Breast epithelium (tissue), 4 donors: Measurements from ENCODE around the gene SLC22A23. TPM values are rescaled to one million over a fixed set of nuclear protein-coding genes. Genes with fewer than 3 reads are reported as not detected.

Experiments
- DNase-seq, 2 donors: peaks; one replicate each; pipeline ENCODE4 v3.0.0-alpha.2; 2019; ENCODE audit warnings: low spot score in 2 of 2
- H3K27ac ChIP-seq, 2 donors: fragments of 200-600 bp; sonication (generic) in 1 of 2; one replicate each; pipeline ENCODE4 v1.5.1; 2016 to 2019; ENCODE audit warnings: mild to moderate bottlenecking in 1 of 2
- H3K27me3 ChIP-seq, 2 donors: fragments of 200-600 bp; sonication (generic) in 1 of 2; one replicate each; pipeline versions ENCODE4 v1.5.1 to v1.6.0; 2017 to 2019; ENCODE audit warnings: control low read depth in 1 of 2, mild to moderate bottlenecking in 1 of 2
- H3K36me3 ChIP-seq: fragments of 200-600 bp; one replicate; pipeline ENCODE4 v1.5.1; 2019
- H3K4me1 ChIP-seq, 2 donors: fragments of 200-600 bp; sonication (generic); one replicate each; pipeline ENCODE4 v1.5.1; 2016 to 2019; ENCODE audit warnings: control low read depth in 1 of 2
- H3K4me3 ChIP-seq, 3 donors: fragments of 200-600 bp; sonication (generic); 1 replicate in 2 of 3; 2 replicates in 1 of 3; pipeline ENCODE4 v1.5.1; 2016 to 2019; ENCODE audit warnings: mild to moderate bottlenecking in 3 of 3, moderate library complexity in 2 of 3
- H3K9me3 ChIP-seq, 2 donors: fragments of 200-600 bp; sonication (generic) in 1 of 2; one replicate each; pipeline ENCODE4 v1.5.1; 2016 to 2019; ENCODE audit warnings: control low read depth in 1 of 2
- POLR2A ChIP-seq: fragments of 450-650 bp; IDR thresholded peaks from one replicate; pipeline ENCODE4 v1.6.1; 2016; ENCODE audit warnings: antibody characterized with exemption, mild to moderate bottlenecking, moderate library complexity
- POLR2AphosphoS5 ChIP-seq, 3 donors: sonication (generic); formaldehyde crosslinking; IDR thresholded peaks; one replicate each; pipeline ENCODE4 v1.6.1; 2017; ENCODE audit warnings: antibody characterized with exemption in 3 of 3
- intact Hi-C: fragments of 100-400 bp; cut with DNase I; formaldehyde crosslinking; loops from one replicate; pipeline ENCODE4 v1.15.1; 2023; ENCODE audit warnings: low total_unique reads
- total RNA-seq, 3 donors: library from RNA; depleted of rRNA; stranded (reverse); fragments of >200 nt; gene quantifications; one replicate each; pipeline ENCODE4 v1.1.0, GENCODE V29; 2016
- TF ChIP-seq, protein P1 (sequence below), 3 donors: fragments of 450-650 bp; IDR thresholded peaks; one replicate each; pipeline ENCODE4 v1.5.1; 2016 to 2017; ENCODE audit warnings: antibody characterized with exemption in 3 of 3, mild to moderate bottlenecking in 3 of 3, moderate library complexity in 3 of 3

Gene SLC22A23
- total RNA-seq, 3 donors from 2014 or later: 10.9 to 26.3 (median 22.9) TPM

DNA sequence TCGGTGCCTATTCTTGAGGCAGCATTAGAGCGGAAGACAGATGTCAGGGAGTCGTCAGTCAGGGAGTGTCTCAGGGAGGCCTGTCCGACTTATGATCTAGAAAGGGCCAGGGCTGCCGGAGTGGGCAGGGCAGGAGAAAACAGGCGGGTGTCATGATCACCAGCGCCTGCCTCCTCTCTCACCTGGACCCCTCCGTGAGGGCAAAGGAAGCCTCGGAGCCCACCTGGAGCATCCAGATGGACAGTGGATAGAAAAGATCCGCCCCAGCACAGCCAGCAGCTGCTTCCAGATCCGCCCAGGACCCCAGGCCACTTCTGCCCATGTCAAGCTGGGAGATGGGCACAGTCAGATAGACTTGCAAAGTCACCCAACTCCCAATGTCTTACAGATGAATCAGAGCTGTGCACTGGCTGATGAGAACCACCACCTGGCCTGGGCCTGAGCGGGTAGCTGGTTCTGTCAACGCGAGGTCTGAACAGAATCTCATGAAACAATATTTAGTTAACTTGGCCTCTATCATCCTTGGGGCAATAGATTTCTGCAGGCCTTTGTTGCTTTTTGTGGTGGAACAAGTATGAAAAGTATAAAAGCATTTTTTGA, 175.9 kb downstream of the SLC22A23 start:
- Histone ChIP-seq H3K36me3 (no peaks in the 10 kb centered on the region), H3K27me3 (no peaks in the 10 kb centered on the region), H3K9me3 (no peaks in the 10 kb centered on the region), H3K4me3 (no peak overlapping the region), H3K4me1 (no peaks in the 10 kb centered on the region), H3K27ac (peak overlapping the region; percentile 1 to 10)
- intact Hi-C loops: loop anchor here (10.0 kb wide), 1 partner anchor 234 kb away; no protein-coding TSS in a partner anchor
- TF ChIP-seq POLR2AphosphoS5 (IDR thresholded peaks at IDR 0.05) (no peak), POLR2A (no peak)
- TF ChIP-seq, protein P1, sequence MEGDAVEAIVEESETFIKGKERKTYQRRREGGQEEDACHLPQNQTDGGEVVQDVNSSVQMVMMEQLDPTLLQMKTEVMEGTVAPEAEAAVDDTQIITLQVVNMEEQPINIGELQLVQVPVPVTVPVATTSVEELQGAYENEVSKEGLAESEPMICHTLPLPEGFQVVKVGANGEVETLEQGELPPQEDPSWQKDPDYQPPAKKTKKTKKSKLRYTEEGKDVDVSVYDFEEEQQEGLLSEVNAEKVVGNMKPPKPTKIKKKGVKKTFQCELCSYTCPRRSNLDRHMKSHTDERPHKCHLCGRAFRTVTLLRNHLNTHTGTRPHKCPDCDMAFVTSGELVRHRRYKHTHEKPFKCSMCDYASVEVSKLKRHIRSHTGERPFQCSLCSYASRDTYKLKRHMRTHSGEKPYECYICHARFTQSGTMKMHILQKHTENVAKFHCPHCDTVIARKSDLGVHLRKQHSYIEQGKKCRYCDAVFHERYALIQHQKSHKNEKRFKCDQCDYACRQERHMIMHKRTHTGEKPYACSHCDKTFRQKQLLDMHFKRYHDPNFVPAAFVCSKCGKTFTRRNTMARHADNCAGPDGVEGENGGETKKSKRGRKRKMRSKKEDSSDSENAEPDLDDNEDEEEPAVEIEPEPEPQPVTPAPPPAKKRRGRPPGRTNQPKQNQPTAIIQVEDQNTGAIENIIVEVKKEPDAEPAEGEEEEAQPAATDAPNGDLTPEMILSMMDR (IDR thresholded peaks at IDR 0.05): no peak
- peak in 1 of 2 donors; percentile 43 for DNase-seq

DNA sequence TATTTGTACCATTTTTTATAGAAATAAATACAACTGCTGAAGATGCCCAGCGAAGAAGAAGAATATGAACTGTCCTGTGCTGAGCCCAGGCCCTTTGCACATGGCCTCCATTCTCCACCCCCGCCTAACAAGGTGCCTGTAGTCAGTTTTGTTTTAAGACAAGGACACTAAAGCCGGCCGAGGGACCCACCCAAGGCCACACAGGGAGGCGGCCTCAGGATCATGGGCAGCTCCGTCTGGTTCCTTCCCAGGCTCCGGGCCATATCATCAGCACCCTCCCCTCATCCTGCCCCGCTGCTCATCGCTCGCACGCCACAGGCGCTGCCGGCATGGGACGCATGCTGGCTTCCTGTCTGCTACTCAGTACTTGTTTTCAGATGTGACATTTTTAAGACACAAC, 176.8 kb downstream of the SLC22A23 start:
- DNase-seq: no peak
- Histone ChIP-seq H3K4me1 (no peaks in the 10 kb centered on the region), H3K9me3 (no peaks in the 10 kb centered on the region), H3K36me3 (no peaks in the 10 kb centered on the region), H3K27ac (peak overlapping the region; percentile 21 to 55), H3K4me3 (no peak overlapping the region), H3K27me3 (no peaks in the 10 kb centered on the region)
- intact Hi-C loops: loop anchor here (10.0 kb wide), 1 partner anchor 235 kb away; no protein-coding TSS in a partner anchor
- TF ChIP-seq POLR2AphosphoS5 (IDR thresholded peaks at IDR 0.05): no peak

DNA sequence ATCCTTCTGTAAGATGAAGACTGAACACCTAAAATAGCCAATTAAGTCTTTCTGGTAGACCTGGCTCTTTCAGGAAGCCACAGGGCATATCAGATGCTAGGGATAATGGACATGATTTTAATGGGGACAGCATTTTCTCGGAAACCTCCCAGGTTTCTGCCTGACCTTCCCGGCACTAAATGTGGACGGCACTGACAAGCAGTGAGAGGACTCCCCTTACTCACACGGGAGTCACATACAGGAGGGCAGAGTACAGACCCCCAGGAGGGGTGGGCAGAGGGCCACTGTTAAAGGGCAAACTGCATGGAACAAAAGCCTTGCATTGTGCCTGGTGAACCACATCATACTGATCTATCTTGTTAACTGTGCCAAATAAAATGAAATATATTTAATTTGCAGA, 178.2 kb downstream of the SLC22A23 start:
- intact Hi-C loops: loop anchor here (5.0 kb wide), 1 partner anchor 454 kb away; no protein-coding TSS in a partner anchor
- no peaks in the 10 kb centered on the region for H3K36me3 ChIP-seq
- peak overlapping the region in 1 of 2 donors; percentile 26 for H3K27ac ChIP-seq
- H3K27me3 ChIP-seq: no peaks in the 10 kb centered on the region
- H3K4me3 ChIP-seq: no peak overlapping the region
- TF ChIP-seq, protein P1 (IDR thresholded peaks at IDR 0.05): no peak
- TF ChIP-seq POLR2A: no peak
- TF ChIP-seq POLR2AphosphoS5 (IDR thresholded peaks at IDR 0.05): no peak
- H3K9me3 ChIP-seq: no peaks in the 10 kb centered on the region
- no peaks in the 10 kb centered on the region for H3K4me1 ChIP-seq
- DNase-seq: no peak

DNA sequence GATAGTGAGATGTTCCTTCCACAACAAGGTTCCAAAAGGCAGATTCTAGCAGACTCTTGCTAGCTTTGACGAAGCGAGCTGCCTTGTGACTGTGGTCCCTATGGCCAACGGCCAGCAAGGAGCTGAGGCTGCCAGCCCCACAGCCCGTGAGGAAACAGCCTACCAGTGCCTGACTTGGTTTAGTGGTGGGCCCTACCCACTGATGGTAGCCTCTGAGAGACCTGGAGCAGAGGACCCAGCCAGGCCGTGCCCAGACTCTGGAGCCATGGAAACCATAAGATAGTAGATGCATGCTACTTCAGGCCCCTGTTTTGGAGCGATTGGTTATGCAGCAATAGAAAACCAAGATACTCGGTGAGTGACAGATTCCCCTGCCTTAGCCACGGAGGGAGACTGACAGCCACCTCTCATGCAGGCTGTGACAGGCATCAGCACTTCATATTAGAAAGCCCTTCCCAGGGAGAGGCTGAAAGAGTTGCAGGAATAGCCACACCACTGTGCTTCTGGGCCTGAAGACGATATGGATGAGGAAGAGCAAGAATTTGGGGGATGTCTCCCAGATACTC, 178.9 kb downstream of the SLC22A23 start:
- Histone ChIP-seq H3K4me1 (no peaks in the 10 kb centered on the region), H3K36me3 (no peaks in the 10 kb centered on the region), H3K4me3 (no peak overlapping the region), H3K27me3 (no peaks in the 10 kb centered on the region), H3K27ac (peak overlapping the region in 1 of 2 donors; percentile 26), H3K9me3 (no peaks in the 10 kb centered on the region)
- no peak for TF ChIP-seq POLR2AphosphoS5 (IDR thresholded peaks at IDR 0.05)
- TF ChIP-seq POLR2A: no peak
- TF ChIP-seq, protein P1 (IDR thresholded peaks at IDR 0.05): no peak
- DNase-seq: no peak
- intact Hi-C loops: loop anchor here (5.0 kb wide), 1 partner anchor 454 kb away; no protein-coding TSS in a partner anchor

DNA sequence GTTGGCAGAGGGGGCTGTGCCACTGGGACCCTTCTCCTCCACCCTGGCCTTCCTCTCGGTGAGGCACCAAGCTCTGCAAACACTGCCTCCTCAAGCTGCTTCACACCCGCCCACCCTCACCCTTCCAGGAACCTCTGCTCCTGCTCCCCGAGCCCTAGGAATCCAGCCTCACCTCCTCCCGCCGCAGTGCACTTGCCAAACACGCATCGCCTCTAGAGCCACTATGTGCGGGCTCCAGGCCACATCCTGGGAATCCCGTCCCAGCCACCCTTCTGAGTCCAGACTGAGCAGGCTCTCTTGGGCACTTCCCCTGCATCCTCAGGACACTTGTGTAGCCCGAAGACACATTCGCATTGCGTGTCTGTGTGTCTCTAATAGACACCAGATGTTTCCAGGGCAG, 179.6 kb downstream of the SLC22A23 start:
- H3K4me1 ChIP-seq: no peaks in the 10 kb centered on the region
- H3K4me3 ChIP-seq: no peak overlapping the region
- TF ChIP-seq, protein P1 (IDR thresholded peaks at IDR 0.05): no peak
- TF ChIP-seq POLR2AphosphoS5 (IDR thresholded peaks at IDR 0.05) (no peak), POLR2A (no peak)
- no peaks in the 10 kb centered on the region for H3K27me3 ChIP-seq
- H3K27ac ChIP-seq: peak overlapping the region in 1 of 2 donors; percentile 26
- intact Hi-C loops: loop anchor here (5.0 kb wide), 1 partner anchor 455 kb away; no protein-coding TSS in a partner anchor
- H3K9me3 ChIP-seq: no peaks in the 10 kb centered on the region
- no peaks in the 10 kb centered on the region for H3K36me3 ChIP-seq
- DNase-seq: no peak
